ENCODE data around the gene FEZ2. TPM values are rescaled to one million over a fixed set of nuclear protein-coding genes. Genes with fewer than 3 reads are reported as not detected.

FEZ2 gene
- polyA plus RNA-seq, 1 of the 3 experiments (the other 2 are of a cell fraction), result 37.2 TPM

DNA sequence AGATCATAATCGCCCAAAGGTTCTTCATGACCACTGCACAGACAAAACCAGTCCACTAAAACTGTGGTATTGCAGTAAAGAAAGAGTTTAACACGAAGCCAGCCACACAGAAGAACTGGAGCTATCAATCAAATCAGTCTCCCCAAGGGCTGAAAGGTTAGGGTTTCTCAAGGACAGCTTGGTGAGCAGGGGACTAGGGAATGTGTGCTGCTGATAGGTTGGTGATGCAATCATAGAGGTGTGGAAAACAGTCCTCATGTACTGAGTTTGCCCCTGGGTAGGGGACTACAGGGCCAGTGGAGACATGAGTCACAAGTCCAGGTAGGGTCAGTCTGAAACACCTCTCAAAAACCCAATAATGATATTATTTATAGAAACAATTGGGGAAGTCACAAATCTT lies 27.3 kb upstream of the FEZ2 start:
- H3K79me2 ChIP-seq (ENCODE audit: insufficient read depth), result no peaks in the 10 kb centered on the region
- POLR2A ChIA-PET, result no interaction called here
- no peaks in the 10 kb centered on the region for H3K4me1 ChIP-seq (ENCODE audit: control insufficient read depth in 1 of 2, insufficient read depth in 2 of 2, low read depth in 1 of 2, low read length in 1 of 2)
- no peak overlapping the region for H3K9ac ChIP-seq
- H3K4me2 ChIP-seq, result no peak overlapping the region
- no peaks in the 10 kb centered on the region for H3K27me3 ChIP-seq (ENCODE audit: insufficient read depth)
- no peaks in the 10 kb centered on the region for H3K36me3 ChIP-seq (replicated peaks in 1 of 2; ENCODE audit: control insufficient read depth in 1 of 2, insufficient read depth in 2 of 2, low read length in 1 of 2)
- H3K27ac ChIP-seq (ENCODE audit: low read depth in 2 of 2, low read length in 1 of 2), result no peak overlapping the region
- peaks cover 7% of the 10 kb centered on the region; the same call in 1 of the 2 replicates for H3K9me3 ChIP-seq
- H3F3A ChIP-seq (replicated peaks; ENCODE audit: insufficient read depth), result no peaks in the 10 kb centered on the region
- H3K4me3 ChIP-seq (ENCODE audit: low read depth in 2 of 2, low read length in 1 of 2), result no peak overlapping the region
- WGBS (ENCODE audit: low lambda C conversion rate), result 12% methylated on average over 2 of the region's 2 CpGs
- H2AFZ ChIP-seq (ENCODE audit: low read depth), result no peak overlapping the region
- no peaks in the 10 kb centered on the region for H3K9me2 ChIP-seq
- H4K20me1 ChIP-seq (ENCODE audit: insufficient read depth), result no peaks in the 10 kb centered on the region
- no peak for TF ChIP-seq NFIC (IDR thresholded peaks at IDR 0.05; ENCODE audit: borderline replicate concordance)
- no peak for TF ChIP-seq RAD21 (IDR thresholded peaks at IDR 0.05; ENCODE audit: low read length)
- TF ChIP-seq EZH2phosphoT487 (IDR thresholded peaks at IDR 0.05; ENCODE audit: borderline replicate concordance, low read depth), result no peak
- no peak for TF ChIP-seq FOXJ3 (CRISPR knock-in tag; IDR thresholded peaks at IDR 0.05)
- TF ChIP-seq, protein P1, sequence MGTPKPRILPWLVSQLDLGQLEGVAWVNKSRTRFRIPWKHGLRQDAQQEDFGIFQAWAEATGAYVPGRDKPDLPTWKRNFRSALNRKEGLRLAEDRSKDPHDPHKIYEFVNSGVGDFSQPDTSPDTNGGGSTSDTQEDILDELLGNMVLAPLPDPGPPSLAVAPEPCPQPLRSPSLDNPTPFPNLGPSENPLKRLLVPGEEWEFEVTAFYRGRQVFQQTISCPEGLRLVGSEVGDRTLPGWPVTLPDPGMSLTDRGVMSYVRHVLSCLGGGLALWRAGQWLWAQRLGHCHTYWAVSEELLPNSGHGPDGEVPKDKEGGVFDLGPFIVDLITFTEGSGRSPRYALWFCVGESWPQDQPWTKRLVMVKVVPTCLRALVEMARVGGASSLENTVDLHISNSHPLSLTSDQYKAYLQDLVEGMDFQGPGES (IDR thresholded peaks at IDR 0.05; ENCODE audit: low read depth, low read length), result no peak
- TF ChIP-seq FOXM1 (IDR thresholded peaks at IDR 0.05; ENCODE audit: low read depth), result no peak
- no peak for TF ChIP-seq GATA2 (CRISPR knock-in tag; IDR thresholded peaks at IDR 0.05)
- TF ChIP-seq RFX5 (IDR thresholded peaks at IDR 0.05; ENCODE audit: low read length), result no peak
- TF ChIP-seq, protein P2, sequence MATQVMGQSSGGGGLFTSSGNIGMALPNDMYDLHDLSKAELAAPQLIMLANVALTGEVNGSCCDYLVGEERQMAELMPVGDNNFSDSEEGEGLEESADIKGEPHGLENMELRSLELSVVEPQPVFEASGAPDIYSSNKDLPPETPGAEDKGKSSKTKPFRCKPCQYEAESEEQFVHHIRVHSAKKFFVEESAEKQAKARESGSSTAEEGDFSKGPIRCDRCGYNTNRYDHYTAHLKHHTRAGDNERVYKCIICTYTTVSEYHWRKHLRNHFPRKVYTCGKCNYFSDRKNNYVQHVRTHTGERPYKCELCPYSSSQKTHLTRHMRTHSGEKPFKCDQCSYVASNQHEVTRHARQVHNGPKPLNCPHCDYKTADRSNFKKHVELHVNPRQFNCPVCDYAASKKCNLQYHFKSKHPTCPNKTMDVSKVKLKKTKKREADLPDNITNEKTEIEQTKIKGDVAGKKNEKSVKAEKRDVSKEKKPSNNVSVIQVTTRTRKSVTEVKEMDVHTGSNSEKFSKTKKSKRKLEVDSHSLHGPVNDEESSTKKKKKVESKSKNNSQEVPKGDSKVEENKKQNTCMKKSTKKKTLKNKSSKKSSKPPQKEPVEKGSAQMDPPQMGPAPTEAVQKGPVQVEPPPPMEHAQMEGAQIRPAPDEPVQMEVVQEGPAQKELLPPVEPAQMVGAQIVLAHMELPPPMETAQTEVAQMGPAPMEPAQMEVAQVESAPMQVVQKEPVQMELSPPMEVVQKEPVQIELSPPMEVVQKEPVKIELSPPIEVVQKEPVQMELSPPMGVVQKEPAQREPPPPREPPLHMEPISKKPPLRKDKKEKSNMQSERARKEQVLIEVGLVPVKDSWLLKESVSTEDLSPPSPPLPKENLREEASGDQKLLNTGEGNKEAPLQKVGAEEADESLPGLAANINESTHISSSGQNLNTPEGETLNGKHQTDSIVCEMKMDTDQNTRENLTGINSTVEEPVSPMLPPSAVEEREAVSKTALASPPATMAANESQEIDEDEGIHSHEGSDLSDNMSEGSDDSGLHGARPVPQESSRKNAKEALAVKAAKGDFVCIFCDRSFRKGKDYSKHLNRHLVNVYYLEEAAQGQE (IDR thresholded peaks at IDR 0.05; ENCODE audit: low read depth, low read length), result no peak
- TF ChIP-seq TAF1 (IDR thresholded peaks at IDR 0.05; ENCODE audit: borderline replicate concordance, low read depth, low read length), result no peak
- TF ChIP-seq, protein P3, sequence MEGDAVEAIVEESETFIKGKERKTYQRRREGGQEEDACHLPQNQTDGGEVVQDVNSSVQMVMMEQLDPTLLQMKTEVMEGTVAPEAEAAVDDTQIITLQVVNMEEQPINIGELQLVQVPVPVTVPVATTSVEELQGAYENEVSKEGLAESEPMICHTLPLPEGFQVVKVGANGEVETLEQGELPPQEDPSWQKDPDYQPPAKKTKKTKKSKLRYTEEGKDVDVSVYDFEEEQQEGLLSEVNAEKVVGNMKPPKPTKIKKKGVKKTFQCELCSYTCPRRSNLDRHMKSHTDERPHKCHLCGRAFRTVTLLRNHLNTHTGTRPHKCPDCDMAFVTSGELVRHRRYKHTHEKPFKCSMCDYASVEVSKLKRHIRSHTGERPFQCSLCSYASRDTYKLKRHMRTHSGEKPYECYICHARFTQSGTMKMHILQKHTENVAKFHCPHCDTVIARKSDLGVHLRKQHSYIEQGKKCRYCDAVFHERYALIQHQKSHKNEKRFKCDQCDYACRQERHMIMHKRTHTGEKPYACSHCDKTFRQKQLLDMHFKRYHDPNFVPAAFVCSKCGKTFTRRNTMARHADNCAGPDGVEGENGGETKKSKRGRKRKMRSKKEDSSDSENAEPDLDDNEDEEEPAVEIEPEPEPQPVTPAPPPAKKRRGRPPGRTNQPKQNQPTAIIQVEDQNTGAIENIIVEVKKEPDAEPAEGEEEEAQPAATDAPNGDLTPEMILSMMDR (IDR thresholded peaks at IDR 0.05), result no peak
- no peak for TF ChIP-seq SIN3A (IDR thresholded peaks at IDR 0.05; ENCODE audit: borderline replicate concordance, low read depth, low read length)
- TF ChIP-seq, protein P4, sequence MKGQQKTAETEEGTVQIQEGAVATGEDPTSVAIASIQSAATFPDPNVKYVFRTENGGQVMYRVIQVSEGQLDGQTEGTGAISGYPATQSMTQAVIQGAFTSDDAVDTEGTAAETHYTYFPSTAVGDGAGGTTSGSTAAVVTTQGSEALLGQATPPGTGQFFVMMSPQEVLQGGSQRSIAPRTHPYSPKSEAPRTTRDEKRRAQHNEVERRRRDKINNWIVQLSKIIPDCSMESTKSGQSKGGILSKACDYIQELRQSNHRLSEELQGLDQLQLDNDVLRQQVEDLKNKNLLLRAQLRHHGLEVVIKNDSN (IDR thresholded peaks at IDR 0.05; ENCODE audit: borderline replicate concordance, low read depth), result no peak
- TF ChIP-seq NRF1 (IDR thresholded peaks at IDR 0.05; ENCODE audit: low read depth, low read length), result no peak
- no peak for TF ChIP-seq CHD2 (IDR thresholded peaks at IDR 0.05; ENCODE audit: low read length, partially characterized antibody)
- no peak for TF ChIP-seq ELF1 (IDR thresholded peaks at IDR 0.05)
- TF ChIP-seq EP300 (IDR thresholded peaks at IDR 0.05; ENCODE audit: borderline replicate concordance in 1 of 2, low read depth in 1 of 2, low read length in 1 of 2), result no peak
- TF ChIP-seq TEAD4 (IDR thresholded peaks at IDR 0.05; ENCODE audit: borderline replicate concordance, insufficient read depth), result no peak
- no peak for TF ChIP-seq YY1 (IDR thresholded peaks at IDR 0.05; ENCODE audit: low read depth)
- no peak for TF ChIP-seq SMC3 (IDR thresholded peaks at IDR 0.05; ENCODE audit: low read depth, low read length)
- CTCF ChIA-PET, result interaction anchor here (0.7 kb wide), 1 partner anchor 39 kb away, joined by 3 read pairs; no protein-coding TSS in a partner anchor
- no peak for DNase-seq
